Mesothelial cell of epicardium (in vitro differentiated cells): ENCODE measurements around the gene CX3CR1. TPM values are rescaled to one million over a fixed set of nuclear protein-coding genes. Genes with fewer than 3 reads are reported as not detected.

Source experiments
- DNase-seq, 2 experiments: peaks; one replicate each; pipeline ENCODE4 v3.0.0; 2021; ENCODE audit warnings: low spot score in 2 of 2; ENCODE audit not compliant: unreplicated experiment in 2 of 2
- H3K27ac Mint-ChIP-seq: 2 replicates; pipeline ENCODE4 v1.8.0; 2021; ENCODE audit warnings: mixed read lengths
- H3K27me3 Mint-ChIP-seq: 2 replicates; pipeline ENCODE4 v1.8.0; 2021; ENCODE audit warnings: low read depth, mixed read lengths
- H3K36me3 Mint-ChIP-seq: 2 replicates; pipeline ENCODE4 v1.8.0; 2021; ENCODE audit warnings: mixed read lengths
- H3K4me1 Mint-ChIP-seq: 2 replicates; pipeline ENCODE4 v1.8.0; 2021; ENCODE audit warnings: mixed read lengths
- H3K4me3 Mint-ChIP-seq: 2 replicates; pipeline ENCODE4 v1.8.0; 2021; ENCODE audit warnings: mild to moderate bottlenecking, moderate library complexity, mixed read lengths
- H3K9me3 Mint-ChIP-seq: 2 replicates; pipeline ENCODE4 v1.8.0; 2021; ENCODE audit warnings: mixed read lengths
- total RNA-seq: library from RNA; stranded (reverse); gene quantifications from 3 replicates; pipeline ENCODE4 v1.2.1, GENCODE V29; 2021
- TF ChIP-seq, protein P1 (sequence below): fragments of 200-600 bp; sonication (generic); IDR thresholded peaks from one replicate; pipeline ENCODE4 v1.5.0; 2021; ENCODE audit warnings: antibody characterized with exemption; ENCODE audit not compliant: unreplicated experiment

The CX3CR1 gene
- total RNA-seq, 1 donor from 2014 or later = 0.22 TPM

DNA sequence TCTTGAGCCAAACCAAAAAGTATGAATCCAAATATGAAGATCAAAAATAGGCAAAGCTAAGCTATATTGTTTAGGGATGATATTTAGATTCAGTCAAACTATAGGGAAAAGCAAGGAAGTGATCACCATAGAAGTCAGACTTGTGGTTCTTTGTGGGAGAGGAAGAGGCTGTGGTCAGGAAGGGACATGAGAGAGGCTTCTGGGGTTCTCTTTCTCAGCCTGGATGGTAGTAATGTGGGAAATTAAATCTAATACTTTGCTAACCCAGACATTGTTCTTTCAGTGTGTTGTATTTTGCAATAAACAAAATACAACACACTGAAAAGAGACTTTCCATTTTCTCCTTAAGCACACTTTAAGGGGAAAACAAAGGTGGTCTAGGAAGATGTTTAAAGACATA lies 3.1 kb downstream of the CX3CR1 start:
- Mint-ChIP-seq H3K27ac (no peak overlapping the region), H3K27me3 (peaks cover 5% of the 10 kb centered on the region), H3K36me3 (no peaks in the 10 kb centered on the region), H3K9me3 (no peaks in the 10 kb centered on the region), H3K4me1 (peaks cover 9% of the 10 kb centered on the region), H3K4me3 (no peak overlapping the region)
- DNase-seq = no peak
- TF ChIP-seq, protein P1, sequence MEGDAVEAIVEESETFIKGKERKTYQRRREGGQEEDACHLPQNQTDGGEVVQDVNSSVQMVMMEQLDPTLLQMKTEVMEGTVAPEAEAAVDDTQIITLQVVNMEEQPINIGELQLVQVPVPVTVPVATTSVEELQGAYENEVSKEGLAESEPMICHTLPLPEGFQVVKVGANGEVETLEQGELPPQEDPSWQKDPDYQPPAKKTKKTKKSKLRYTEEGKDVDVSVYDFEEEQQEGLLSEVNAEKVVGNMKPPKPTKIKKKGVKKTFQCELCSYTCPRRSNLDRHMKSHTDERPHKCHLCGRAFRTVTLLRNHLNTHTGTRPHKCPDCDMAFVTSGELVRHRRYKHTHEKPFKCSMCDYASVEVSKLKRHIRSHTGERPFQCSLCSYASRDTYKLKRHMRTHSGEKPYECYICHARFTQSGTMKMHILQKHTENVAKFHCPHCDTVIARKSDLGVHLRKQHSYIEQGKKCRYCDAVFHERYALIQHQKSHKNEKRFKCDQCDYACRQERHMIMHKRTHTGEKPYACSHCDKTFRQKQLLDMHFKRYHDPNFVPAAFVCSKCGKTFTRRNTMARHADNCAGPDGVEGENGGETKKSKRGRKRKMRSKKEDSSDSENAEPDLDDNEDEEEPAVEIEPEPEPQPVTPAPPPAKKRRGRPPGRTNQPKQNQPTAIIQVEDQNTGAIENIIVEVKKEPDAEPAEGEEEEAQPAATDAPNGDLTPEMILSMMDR = no peak

DNA sequence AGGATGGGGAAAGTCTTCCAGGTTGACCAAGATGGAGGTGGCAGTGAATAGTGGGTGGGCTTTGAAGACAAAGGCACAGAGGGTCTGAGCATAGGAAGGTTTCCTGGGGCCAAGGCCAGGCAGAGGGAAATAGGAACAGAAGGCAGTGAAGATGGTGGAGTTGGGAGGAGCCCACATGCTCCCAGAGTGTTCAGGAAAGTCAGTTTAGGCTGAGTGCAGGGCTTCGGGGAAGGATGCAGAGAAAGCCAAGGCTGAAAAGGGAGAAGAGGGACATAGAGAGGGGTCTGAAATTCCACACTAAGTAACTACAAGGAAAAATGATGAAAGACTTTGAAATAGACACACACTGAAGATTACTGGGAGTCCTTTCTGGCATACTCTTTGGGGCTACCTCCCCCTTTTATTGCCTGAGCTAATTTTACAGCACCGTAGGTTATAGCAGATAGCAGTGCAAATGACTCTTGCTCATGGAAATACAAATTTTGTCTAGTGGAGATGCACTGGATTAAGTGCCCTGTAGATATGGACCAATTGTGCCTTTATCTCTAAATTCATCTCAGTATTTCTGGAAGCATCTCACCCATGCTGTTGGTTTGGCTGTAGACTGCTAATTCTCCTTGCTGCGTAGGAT lies 3.8 kb downstream of the CX3CR1 start:
- no peak overlapping the region for H3K27ac Mint-ChIP-seq
- H3K4me1 Mint-ChIP-seq = peaks cover 9% of the 10 kb centered on the region
- H3K27me3 Mint-ChIP-seq = peaks cover 5% of the 10 kb centered on the region
- H3K36me3 Mint-ChIP-seq = no peaks in the 10 kb centered on the region
- H3K4me3 Mint-ChIP-seq = no peak overlapping the region
- TF ChIP-seq, protein P1 = no peak
- no peaks in the 10 kb centered on the region for H3K9me3 Mint-ChIP-seq
- DNase-seq = no peak

DNA sequence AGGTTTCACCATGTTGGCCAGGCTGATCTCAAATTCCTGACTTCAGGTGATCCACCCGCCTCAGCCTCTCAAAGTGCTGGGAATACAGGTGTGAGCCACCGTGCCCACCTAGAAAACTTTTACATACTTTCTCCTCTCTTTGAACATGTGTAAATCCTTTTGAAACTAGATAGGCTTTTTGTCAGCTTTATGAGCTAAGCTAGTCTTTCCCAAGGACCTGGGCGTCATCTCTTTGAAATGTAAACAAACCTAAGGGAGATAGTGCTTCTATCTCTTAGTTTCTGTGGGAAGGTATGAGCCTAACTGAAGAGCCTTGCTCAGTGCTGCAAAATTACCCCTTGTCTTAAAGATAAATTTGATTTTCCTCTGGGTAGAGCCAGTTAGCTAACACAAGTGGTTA lies 4.8 kb downstream of the CX3CR1 start:
- DNase-seq = no peak

DNA sequence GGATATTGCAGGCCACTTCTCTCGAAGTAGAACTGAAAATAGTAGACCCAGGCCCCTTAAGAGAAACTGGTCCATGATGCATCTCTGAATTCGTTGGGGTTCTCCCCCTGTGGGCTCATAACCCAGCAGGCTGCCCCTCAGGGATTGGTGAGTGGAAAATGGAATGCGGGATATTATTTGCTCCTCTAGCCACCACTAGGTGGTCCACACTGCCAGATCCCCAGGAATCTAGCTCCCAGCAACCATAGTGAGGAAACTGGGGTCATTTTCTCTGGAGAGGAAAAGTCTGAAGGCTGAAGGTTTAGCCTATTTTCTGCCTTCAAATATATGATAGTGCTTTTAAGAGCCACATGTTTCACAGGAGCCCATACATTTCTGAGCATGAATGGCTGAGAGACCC lies 6.7 kb downstream of the CX3CR1 start:
- DNase-seq = no peak
- H3K4me3 Mint-ChIP-seq = no peak overlapping the region
- no peak overlapping the region for H3K27ac Mint-ChIP-seq
- TF ChIP-seq, protein P1 = no peak
- no peaks in the 10 kb centered on the region for H3K36me3 Mint-ChIP-seq
- H3K27me3 Mint-ChIP-seq = peaks cover 5% of the 10 kb centered on the region
- peaks cover under 1% of the 10 kb centered on the region for H3K4me1 Mint-ChIP-seq
- no peaks in the 10 kb centered on the region for H3K9me3 Mint-ChIP-seq

More for the DNA sequence above, 4.8 kb downstream of the CX3CR1 start:
- H3K36me3 Mint-ChIP-seq = no peaks in the 10 kb centered on the region
- TF ChIP-seq, protein P1 = no peak
- H3K9me3 Mint-ChIP-seq = no peaks in the 10 kb centered on the region
- H3K27me3 Mint-ChIP-seq = peaks cover 5% of the 10 kb centered on the region
- no peak overlapping the region for H3K4me3 Mint-ChIP-seq
- H3K4me1 Mint-ChIP-seq = peaks cover 9% of the 10 kb centered on the region
- no peak overlapping the region for H3K27ac Mint-ChIP-seq

DNA sequence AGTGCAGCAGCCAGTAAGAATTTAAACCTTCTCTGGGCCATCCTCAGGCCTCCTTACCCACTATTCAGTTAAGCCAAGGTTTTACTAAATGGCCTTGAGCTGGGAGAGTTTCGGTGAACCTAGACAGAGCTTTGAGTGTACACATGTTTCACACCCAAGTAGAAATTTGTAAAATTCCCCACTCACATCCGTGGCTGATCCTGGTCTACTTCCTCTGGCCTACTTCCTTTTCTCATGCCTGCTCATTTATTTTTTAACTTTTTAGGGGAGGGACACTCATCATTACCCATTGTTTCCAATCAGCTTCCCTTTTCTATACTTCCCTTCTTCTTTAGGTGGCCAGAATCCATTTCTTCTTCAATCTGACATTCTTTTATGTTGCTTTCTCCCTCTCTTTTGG lies 7.6 kb downstream of the CX3CR1 start:
- Mint-ChIP-seq H3K9me3 (no peaks in the 10 kb centered on the region), H3K4me1 (no peaks in the 10 kb centered on the region), H3K27me3 (peaks cover 5% of the 10 kb centered on the region), H3K4me3 (no peak overlapping the region), H3K27ac (no peak overlapping the region), H3K36me3 (no peaks in the 10 kb centered on the region)
- DNase-seq = no peak
- TF ChIP-seq, protein P1 = no peak
